SJSA1 (cell line): ENCODE measurements around the gene OR52R1. TPM values are rescaled to one million over a fixed set of nuclear protein-coding genes. Genes with fewer than 3 reads are reported as not detected.
"Not testable (repeated sequence)": the region's sequence is repeated elsewhere in the genome, so short reads cannot be mapped to it uniquely, and the experiment has no call there.

ENCODE experiments used
- DNase-seq, 2 experiments: peaks; one replicate each; pipeline ENCODE4 v3.0.0-alpha.2; 2015 to 2020; ENCODE audit warnings: low spot score in 2 of 2, low read depth in 1 of 2
- H3K27ac ChIP-seq: fragments of 250-450 bp; sonication (Bioruptor Pico); 2 replicates; pipeline ENCODE4 v1.5.1; 2020; ENCODE audit warnings: mild to moderate bottlenecking, moderate library complexity
- H3K27me3 ChIP-seq: fragments of 250-450 bp; sonication (Bioruptor Pico); replicated peaks from 2 replicates; pipeline ENCODE4 v1.5.1; 2020; ENCODE audit warnings: mild to moderate bottlenecking, moderate library complexity
- H3K36me3 ChIP-seq: fragments of 250-450 bp; sonication (Bioruptor Pico); 2 replicates; pipeline ENCODE4 v1.5.1; 2020; ENCODE audit warnings: mild to moderate bottlenecking
- H3K4me1 ChIP-seq: fragments of 250-450 bp; sonication (Bioruptor Pico); replicated peaks from 2 replicates; pipeline ENCODE4 v1.6.1; 2021; ENCODE audit warnings: mild to moderate bottlenecking
- H3K4me3 ChIP-seq: fragments of 250-450 bp; sonication (Bioruptor Pico); 2 replicates; pipeline ENCODE4 v1.5.1; 2020; ENCODE audit warnings: mild to moderate bottlenecking
- H3K9me3 ChIP-seq: fragments of 250-450 bp; sonication (Bioruptor Pico); replicated peaks from 2 replicates; pipeline ENCODE4 v1.5.1; 2020; ENCODE audit warnings: mild to moderate bottlenecking
- total RNA-seq: library from RNA; depleted of rRNA; stranded (reverse); fragments of >200 nt; shearing (Covaris generic); gene quantifications from 2 replicates; pipeline ENCODE4 v1.2.3, GENCODE V29; 2014; rRNA removed

OR52R1 gene
- total RNA-seq = not detected in 2 replicates

- no peaks in the 10 kb centered on the region for H3K9me3 ChIP-seq
- H3K27ac ChIP-seq = no peak within 1 kb of the TSS
- no peak within 1 kb of the TSS for H3K4me3 ChIP-seq
- H3K36me3 ChIP-seq = no peaks in the 10 kb centered on the region
- no peak for DNase-seq
- no peaks in the 10 kb centered on the region for H3K4me1 ChIP-seq
- no peaks in the 10 kb centered on the region for H3K27me3 ChIP-seq
Observed at GRCh38 chr11:4804280-4804679, at the start of gene OR52R1. OR52R1 (minus strand) TSS chr11:4804380; CDS start chr11:4804380, 0 bp downstream.

GRCh38 chr11:4851033-4851432 lies 46.9 kb upstream of the OR52R1 start:
- Histone ChIP-seq H3K9me3 (no peaks in the 10 kb centered on the region), H3K27me3 (no peaks in the 10 kb centered on the region), H3K36me3 (no peaks in the 10 kb centered on the region), H3K4me3 (no peak overlapping the region), H3K4me1 (no peaks in the 10 kb centered on the region), H3K27ac (no peak overlapping the region)
- no peak for DNase-seq

GRCh38 chr11:4848908-4849532 lies 44.8 kb upstream of the OR52R1 start, which contains the start of gene OR51S1:
OR51S1 (minus strand) TSS chr11:4849208; CDS start chr11:4849208, 0 bp downstream.
- Histone ChIP-seq H3K4me3 (no peak within 1 kb of the TSS), H3K27me3 (no peaks in the 10 kb centered on the region), H3K27ac (no peak within 1 kb of the TSS), H3K9me3 (no peaks in the 10 kb centered on the region), H3K4me1 (no peaks in the 10 kb centered on the region), H3K36me3 (no peaks in the 10 kb centered on the region)
- no peak for DNase-seq

GRCh38 chr11:4839851-4840549 lies 35.8 kb upstream of the OR52R1 start:
- H3K4me1 ChIP-seq = peaks cover 4% of the 10 kb centered on the region; the same call in 1 of the 2 replicates
- no peaks in the 10 kb centered on the region for H3K36me3 ChIP-seq
- peaks cover 6% of the 10 kb centered on the region; the same call in 1 of the 2 replicates for H3K27me3 ChIP-seq
- no peak overlapping the region for H3K27ac ChIP-seq
- no peaks in the 10 kb centered on the region for H3K9me3 ChIP-seq
- no peak for DNase-seq
- H3K4me3 ChIP-seq = no peak overlapping the region

GRCh38 chr11:4830909-4831308 lies 26.7 kb upstream of the OR52R1 start:
- Histone ChIP-seq H3K27ac (no peak overlapping the region), H3K4me3 (no peak overlapping the region), H3K9me3 (no peaks in the 10 kb centered on the region), H3K27me3 (peaks cover 10% of the 10 kb centered on the region), H3K4me1 (no peaks in the 10 kb centered on the region), H3K36me3 (no peaks in the 10 kb centered on the region)
- DNase-seq = no peak

GRCh38 chr11:4830346-4830745 lies 26.2 kb upstream of the OR52R1 start:
- H3K36me3 ChIP-seq = no peaks in the 10 kb centered on the region

GRCh38 chr11:4826425-4826824 lies 22.2 kb upstream of the OR52R1 start:
- Histone ChIP-seq H3K27ac (no peak overlapping the region), H3K9me3 (no peaks in the 10 kb centered on the region), H3K4me3 (no peak overlapping the region), H3K36me3 (no peaks in the 10 kb centered on the region), H3K27me3 (peaks cover 9% of the 10 kb centered on the region), H3K4me1 (no peaks in the 10 kb centered on the region)
- no peak for DNase-seq

More at GRCh38 chr11:4830346-4830745, 26.2 kb upstream of the OR52R1 start:
- no peaks in the 10 kb centered on the region for H3K4me1 ChIP-seq
- H3K27me3 ChIP-seq = peaks cover 7% of the 10 kb centered on the region
- no peaks in the 10 kb centered on the region for H3K9me3 ChIP-seq
- H3K27ac ChIP-seq = no peak overlapping the region
- no peak for DNase-seq
- H3K4me3 ChIP-seq = no peak overlapping the region

GRCh38 chr11:4825132-4825531 lies 21.0 kb upstream of the OR52R1 start:
- Histone ChIP-seq H3K27me3 (peaks cover 9% of the 10 kb centered on the region), H3K4me3 (no peak overlapping the region), H3K36me3 (no peaks in the 10 kb centered on the region), H3K9me3 (no peaks in the 10 kb centered on the region), H3K27ac (no peak overlapping the region), H3K4me1 (no peaks in the 10 kb centered on the region)
- DNase-seq = no peak

GRCh38 chr11:4821021-4821420 lies 16.8 kb upstream of the OR52R1 start, which contains the start of gene OR51F2:
OR51F2 (plus strand) TSS chr11:4821321; CDS start chr11:4821422, 101 bp downstream.
- DNase-seq = no peak
- H3K9me3 ChIP-seq = no peaks in the 10 kb centered on the region
- H3K4me1 ChIP-seq = no peaks in the 10 kb centered on the region
- no peak within 1 kb of the TSS for H3K27ac ChIP-seq
- no peak within 1 kb of the TSS for H3K4me3 ChIP-seq
- no peaks in the 10 kb centered on the region; the same call in 1 of the 2 replicates for H3K36me3 ChIP-seq
- peaks cover 9% of the 10 kb centered on the region for H3K27me3 ChIP-seq

- H3K9me3 ChIP-seq = no peaks in the 10 kb centered on the region
- DNase-seq = no peak
- H3K4me1 ChIP-seq = no peaks in the 10 kb centered on the region
- no peak overlapping the region for H3K27ac ChIP-seq
- H3K27me3 ChIP-seq = 0 out of 2 replicates have a peak, but pooled peaks cover 9% of the 10 kb centered on the region
- H3K4me3 ChIP-seq = no peak overlapping the region
- no peaks in the 10 kb centered on the region for H3K36me3 ChIP-seq
Observed at GRCh38 chr11:4809246-4809645, 5.1 kb upstream of the OR52R1 start.

GRCh38 chr11:4808476-4808875 lies 4.3 kb upstream of the OR52R1 start:
- H3K4me1 ChIP-seq = no peaks in the 10 kb centered on the region
- H3K4me3 ChIP-seq = no peak overlapping the region
- no peaks in the 10 kb centered on the region for H3K9me3 ChIP-seq
- H3K27me3 ChIP-seq = 0 out of 2 replicates have a peak, but pooled peaks cover 9% of the 10 kb centered on the region
- DNase-seq = no peak
- no peak overlapping the region for H3K27ac ChIP-seq
- no peaks in the 10 kb centered on the region for H3K36me3 ChIP-seq

- not testable (repeated sequence) for H3K4me1 ChIP-seq, H3K27ac ChIP-seq, H3K4me3 ChIP-seq, H3K27me3 ChIP-seq, H3K36me3 ChIP-seq, H3K9me3 ChIP-seq, DNase-seq
Observed at GRCh38 chr11:4801316-4801715, 2.9 kb downstream of the OR52R1 start.

GRCh38 chr11:4798427-4799183 lies 5.6 kb downstream of the OR52R1 start:
- DNase-seq = no peak
- Histone ChIP-seq H3K27ac (no peak overlapping the region), H3K27me3 (peaks cover 15% of the 10 kb centered on the region), H3K4me3 (no peak overlapping the region), H3K9me3 (no peaks in the 10 kb centered on the region), H3K36me3 (no peaks in the 10 kb centered on the region), H3K4me1 (no peaks in the 10 kb centered on the region)

GRCh38 chr11:4797206-4797605 lies 7.0 kb downstream of the OR52R1 start:
- H3K4me1 ChIP-seq = no peaks in the 10 kb centered on the region
- DNase-seq = no peak
- no peaks in the 10 kb centered on the region for H3K9me3 ChIP-seq
- peaks cover 25% of the 10 kb centered on the region for H3K27me3 ChIP-seq
- no peaks in the 10 kb centered on the region for H3K36me3 ChIP-seq
- no peak overlapping the region for H3K4me3 ChIP-seq
- no peak overlapping the region for H3K27ac ChIP-seq
